Measurements from ENCODE around the gene METTL13. TPM values are rescaled to one million over a fixed set of nuclear protein-coding genes. Genes with fewer than 3 reads are reported as not detected.

METTL13 gene
- total RNA-seq, 1 donor from 2014 or later, result 43.7 TPM

DNA sequence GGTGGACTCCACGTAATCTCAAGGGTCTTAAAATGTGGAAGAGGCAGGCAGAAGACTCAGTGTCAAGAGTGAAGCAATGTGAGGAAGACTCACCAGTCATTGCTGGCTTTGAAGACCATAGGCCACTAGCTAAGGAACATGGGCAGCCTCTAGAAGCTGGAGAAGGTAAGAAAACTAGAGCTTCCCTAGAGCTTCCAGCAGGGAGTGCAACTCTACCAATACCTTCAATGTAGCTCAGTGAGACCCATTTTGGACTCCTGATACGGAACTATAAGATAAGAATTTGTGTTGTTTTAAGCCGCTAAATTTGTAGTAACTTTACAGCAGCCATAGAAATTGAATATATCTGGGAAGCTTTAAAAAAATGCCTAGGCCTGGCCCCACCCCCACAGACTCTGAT, 18.9 kb downstream of the METTL13 start:
- intact Hi-C loops (cut with micrococcal nuclease), result loop anchor here (5.0 kb wide), 1 partner anchor 42 kb away; the partner anchor contains the start of gene DNM3

DNA sequence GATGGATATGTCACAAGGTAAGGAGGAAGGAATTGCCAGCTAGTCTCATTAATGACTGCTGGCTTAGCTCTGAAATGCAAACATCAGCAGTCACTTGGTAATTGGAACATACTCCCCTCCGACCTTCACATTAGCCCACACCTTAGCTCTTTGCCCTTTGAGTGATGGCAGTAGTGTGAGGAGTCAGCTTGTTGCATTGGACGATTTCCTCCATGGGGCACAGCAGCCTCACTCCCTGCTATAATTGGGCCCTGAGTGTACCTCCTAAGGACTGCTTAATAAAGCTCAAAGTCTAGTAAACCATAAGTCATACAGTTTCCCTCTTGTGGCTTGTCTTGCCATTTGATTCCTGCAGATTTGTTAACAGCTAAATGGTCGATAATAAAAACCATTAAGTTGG, 19.4 kb downstream of the METTL13 start:
- intact Hi-C loops (cut with micrococcal nuclease), result loop anchor here (1.0 to 5.0 kb wide), 2 partner anchors 41 to 184 kb away; partner anchors contain the start of gene DNM3

DNA sequence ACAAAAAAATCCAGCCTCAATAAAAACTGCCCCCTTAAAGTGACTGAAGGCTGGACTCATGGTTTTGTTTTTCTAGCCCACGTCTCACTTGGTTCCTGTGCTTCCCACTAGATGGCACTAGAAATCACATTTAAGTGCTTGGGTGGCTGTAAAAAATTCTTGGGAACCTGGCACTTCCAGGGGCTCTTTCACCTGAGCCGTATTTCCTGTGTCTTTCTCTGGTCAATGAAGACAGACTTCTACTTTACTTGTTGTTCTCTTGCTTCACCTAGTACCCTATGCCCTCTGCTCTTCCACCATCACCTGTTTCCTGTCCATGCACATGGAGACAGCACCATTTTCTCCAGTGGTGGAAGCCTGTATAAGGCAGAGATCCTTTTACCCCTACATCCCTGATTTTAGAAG, 20.0 kb downstream of the METTL13 start:
- intact Hi-C loops (cut with micrococcal nuclease), result loop anchor here (1.0 to 5.0 kb wide), 2 partner anchors 41 to 184 kb away; partner anchors contain the start of gene DNM3

DNA sequence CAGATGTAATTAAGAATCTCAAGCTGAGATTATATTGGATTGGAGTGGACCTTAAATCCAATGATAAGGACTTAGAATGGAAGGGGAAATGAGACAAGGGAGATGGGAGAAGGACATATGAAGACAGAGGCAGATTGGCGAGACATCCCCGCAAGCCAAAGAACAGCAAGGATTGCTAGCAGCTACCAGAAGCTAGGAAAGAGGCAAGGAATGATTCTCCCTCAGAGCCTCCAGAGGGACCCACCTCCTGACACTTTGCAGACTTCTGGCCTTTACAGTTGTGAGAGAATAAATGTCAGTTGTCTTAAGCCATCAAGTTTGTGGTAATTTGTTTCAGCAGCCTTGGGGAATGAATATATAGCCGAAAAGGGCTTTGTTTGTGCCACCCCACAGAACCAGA, 20.7 kb downstream of the METTL13 start:
- intact Hi-C loops (cut with micrococcal nuclease), result loop anchor here (5.0 kb wide), 1 partner anchor 40 kb away; the partner anchor contains the start of gene DNM3

DNA sequence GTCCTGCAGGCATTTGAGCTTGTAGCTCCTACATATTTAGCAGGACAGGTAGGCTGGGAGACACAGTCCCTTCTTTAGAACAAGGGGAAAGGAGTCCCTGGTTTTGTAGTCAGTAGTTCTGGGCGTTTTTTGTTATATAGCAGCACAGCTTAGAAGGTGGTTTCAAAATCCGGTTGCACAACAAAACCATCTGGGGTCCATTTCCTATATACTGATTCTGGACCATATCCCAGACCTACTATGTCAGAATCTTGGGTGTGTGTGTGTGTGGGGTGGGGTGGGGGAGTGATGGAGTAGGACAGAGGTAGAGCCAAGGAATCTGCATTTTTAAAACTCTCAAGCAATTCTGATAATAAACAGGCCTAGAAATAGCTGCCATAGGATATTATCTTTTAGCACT, 21.6 kb downstream of the METTL13 start:
- intact Hi-C loops (cut with micrococcal nuclease), result loop anchor here (5.0 kb wide), 1 partner anchor 39 kb away; the partner anchor contains the start of gene DNM3

DNA sequence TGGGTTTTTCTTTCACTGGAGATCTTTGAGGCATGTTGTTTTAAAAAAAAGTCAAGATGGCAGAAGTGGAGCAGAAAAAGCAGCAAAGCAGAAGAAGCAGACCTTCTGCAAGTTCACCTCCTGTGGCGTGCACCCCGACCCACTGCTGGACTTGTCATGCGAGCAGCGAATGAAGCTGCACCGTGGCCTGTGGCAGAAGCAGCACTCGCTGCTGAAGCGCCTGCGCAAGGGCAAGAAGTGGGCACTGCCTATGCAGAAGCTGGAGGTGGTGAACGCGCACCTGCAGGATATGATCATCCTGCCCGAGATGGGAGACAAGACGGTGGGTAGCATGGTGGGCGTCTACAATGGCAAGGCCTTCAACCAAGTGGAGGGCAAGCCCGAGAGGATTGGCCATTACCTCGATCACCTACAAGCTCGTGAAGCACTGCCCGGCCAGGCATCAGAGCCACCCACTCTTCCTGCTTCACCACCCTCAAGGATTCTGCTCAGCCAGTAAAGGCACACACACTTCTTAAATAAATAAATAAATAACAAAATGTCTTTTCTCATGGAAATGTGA, 22.1 kb downstream of the METTL13 start:
- intact Hi-C loops (cut with micrococcal nuclease), result loop anchor here (5.0 kb wide), 1 partner anchor 39 kb away; the partner anchor contains the start of gene DNM3

DNA sequence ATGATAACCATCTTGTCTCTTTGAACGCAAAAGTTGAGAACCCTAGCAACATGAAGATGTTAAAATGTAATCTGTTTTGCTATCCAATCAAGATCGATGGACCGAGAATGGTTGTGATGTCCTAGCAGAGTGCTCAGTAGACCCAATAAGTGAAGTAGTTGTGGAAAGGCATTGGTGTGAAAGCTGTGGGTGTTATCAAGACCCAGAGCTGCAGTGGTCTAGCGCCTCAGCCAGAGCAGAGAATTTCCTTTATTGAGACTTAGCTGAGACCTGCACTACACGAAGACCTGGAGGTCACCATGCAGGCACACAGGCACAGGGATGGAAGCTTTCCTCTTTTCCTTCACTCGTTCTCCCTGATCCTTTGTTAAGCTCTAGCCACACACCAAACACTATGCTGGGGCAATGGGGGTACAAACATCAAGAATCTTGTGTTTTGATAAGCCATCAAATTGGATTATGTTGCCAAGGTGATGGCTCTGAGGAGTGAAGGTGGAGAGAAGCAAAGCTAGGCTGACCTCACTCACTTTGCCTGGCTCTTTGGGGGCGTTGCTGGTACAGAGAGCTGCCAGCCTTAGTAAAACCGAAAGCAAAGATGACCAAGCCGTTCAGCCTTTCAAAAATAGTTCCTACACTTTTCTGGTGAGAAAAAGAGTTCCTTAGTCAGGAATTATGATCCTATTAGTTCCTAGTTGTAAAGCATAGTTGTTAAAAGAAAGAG, 24.1 kb downstream of the METTL13 start:
- intact Hi-C loops (cut with micrococcal nuclease), result no loop called here

DNA sequence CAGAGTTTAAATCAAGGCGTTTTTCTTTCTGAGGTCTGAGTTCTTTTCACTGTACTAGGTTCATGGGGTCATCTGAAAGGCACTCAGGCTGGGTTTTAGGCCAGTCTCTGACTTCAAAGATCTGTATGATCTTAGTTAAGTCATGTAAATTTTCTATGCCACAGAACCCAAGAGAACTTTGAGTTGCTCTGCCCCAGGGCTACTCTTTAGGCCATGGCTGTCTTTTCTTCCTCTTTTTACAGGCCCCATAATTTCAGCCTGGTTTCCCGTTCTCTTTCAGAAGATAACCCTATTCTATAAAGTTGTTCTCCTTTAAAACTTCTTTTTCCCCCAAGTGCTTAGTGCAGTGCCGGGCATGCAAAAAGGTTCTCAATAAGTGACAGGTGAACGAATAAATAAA, 26.1 kb downstream of the METTL13 start:
- intact Hi-C loops (cut with micrococcal nuclease), result no loop called here

DNA sequence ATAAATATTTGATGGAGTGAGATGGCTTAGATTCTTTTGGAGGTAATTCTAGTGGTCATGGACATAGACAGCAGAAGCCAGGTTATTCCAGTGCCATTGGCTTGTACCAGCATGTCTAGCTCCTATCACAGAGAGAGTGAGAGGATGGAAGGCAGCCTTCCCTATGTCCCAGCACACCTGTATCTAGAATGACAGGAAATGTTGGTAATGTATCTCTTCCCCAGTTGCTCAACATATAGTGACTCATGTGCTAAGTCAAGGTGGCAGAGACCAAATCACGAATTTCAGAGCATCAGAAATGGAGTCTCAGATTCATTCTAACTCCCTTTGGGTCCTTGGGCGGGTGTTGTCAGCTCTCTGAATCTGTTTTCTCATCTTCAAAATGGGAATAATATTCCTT, 28.4 kb downstream of the METTL13 start:
- intact Hi-C loops (cut with micrococcal nuclease), result no loop called here

DNA sequence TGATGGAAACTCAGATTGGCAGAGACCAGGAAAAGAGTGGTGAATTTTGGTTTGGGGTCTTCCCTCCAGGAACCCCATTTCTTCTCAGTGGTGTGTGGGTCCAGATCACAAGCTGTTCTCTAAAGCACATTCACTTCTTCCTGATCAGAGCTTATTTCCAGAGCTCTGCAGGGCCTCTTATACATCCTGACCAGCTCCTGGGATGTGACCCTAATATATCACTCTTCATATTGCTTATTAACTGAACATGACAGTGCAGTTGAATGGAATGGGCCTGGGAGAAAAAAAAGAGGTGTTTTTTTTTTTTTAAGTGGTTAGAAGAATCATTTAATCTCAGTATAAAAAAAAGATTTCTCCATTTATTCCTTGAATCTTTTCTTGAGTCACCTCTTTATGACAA, 30.2 kb downstream of the METTL13 start:
- intact Hi-C loops (cut with micrococcal nuclease), result no loop called here

DNA sequence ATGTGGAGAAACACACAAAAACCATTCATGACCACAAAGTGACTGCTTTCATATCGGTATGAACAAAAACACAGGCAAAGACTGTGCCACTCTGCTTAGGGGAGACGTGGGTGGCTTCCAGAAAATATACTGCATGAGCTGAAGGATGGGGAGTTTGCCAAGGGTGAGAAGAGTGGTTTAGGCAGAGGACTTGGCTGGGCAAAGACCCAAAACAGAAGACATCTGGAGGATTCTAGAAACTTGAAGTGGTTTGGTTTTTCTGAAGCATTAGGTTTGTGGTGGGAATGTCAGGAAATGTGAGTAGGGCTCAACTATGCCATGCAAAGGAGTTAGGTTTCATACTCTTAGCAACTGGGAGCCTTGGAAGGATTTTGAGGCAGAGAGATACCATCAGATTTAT, 33.2 kb downstream of the METTL13 start:
- intact Hi-C loops (cut with micrococcal nuclease), result no loop called here

DNA sequence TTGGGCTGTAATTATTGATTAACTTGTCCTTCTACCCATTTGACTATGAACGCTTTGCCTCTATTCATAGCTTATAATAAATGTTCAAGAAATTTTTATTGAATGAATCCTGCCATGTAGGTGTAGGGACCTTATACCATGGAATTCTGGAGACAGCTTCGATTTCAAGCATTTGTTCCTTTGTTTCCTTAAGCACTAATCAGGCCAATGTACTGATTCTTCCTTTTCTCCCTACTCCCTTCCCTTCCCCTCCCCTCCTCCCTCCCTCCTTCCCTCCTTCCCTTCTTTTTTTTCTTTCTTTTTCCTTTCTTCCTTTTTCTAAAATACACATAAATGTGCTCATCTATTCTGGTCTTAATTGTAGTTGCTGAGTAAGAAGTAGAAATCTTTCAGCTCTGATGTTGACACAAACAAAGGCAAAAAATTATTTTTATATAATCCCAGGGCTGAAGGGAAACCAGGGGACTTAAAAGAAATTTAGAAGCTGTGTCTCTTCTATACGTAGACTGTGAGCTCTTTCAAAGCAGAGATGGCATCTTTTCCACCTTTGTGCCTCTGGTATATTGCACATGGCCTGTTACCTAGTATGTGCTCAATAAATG, 34.9 kb downstream of the METTL13 start:
- intact Hi-C loops (cut with micrococcal nuclease), result no loop called here

DNA sequence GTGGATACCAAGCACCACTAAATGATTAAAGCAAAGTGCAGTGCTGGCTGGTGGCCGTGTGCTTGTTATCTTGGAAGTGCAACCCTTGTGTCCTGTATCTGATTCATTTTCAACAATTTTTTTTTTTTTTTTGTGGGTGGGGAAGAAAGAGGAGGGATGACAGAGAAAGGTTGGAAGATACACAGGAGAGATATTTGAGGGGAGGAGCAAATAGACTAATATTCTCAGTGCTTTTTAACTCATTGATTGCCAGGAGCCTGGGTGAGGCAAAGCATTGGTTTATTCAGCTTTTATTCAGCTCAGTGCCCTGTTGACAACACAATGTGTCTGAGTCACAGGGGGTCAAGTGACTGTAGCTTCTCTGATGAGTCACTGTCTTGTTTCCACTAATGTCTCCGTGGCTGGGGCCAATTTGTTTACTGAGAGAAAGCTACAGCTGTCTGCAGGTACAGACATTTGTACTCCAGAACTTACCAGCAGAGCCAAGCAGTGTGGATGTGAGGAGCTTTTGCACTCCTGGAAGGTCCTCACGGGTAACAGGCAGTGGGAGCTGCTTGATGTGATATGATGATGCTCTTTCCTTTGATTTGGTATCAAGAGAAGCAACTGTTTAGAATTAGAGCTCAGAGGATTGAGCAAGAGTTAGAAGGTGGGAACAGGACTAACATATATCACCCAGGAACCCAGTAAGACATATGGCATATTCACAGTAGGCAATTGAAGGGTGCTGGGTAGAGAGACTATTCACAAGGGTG, 36.2 kb downstream of the METTL13 start:
- intact Hi-C loops (cut with micrococcal nuclease), result no loop called here

DNA sequence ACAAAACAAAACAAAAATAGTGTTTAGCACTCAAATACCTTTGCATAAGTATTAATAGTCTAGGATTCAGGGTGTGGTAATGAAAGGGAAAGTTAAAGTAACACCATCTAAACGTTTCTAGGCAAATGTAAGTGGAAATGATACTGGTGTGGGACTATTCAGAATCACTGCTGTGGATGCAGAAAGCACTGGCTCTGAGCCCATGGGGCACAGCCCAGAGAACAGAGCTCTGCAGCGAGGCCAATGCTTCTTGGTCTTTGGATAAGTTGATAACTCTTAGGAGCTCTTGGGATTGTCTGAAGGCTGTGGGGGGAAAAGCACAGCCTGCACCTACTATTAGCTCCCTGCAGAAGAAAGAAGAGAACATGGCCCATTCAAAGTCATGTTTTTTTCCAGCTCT, 38.5 kb downstream of the METTL13 start:
- intact Hi-C loops (cut with micrococcal nuclease), result no loop called here

DNA sequence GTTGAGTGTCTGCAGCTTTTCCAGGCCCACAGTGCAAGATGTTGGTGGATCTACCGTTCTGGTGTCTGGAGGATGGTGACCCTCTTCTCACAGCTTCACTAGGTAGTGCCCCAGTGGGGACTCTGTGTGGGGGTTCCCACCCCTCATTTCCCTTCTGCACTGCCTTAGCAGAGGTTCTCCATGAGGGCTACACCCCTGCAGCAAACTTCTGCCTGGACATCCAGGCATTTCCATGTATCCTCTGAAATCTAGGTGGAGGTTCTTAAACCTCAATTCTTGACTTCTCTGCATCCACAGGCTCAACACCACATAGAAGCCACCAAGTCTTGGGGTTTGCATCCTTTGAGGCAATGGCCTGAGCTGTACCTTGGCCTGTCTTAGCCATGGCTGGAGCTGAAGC, 45.5 kb downstream of the METTL13 start:
- intact Hi-C loops (cut with micrococcal nuclease), result no loop called here

DNA sequence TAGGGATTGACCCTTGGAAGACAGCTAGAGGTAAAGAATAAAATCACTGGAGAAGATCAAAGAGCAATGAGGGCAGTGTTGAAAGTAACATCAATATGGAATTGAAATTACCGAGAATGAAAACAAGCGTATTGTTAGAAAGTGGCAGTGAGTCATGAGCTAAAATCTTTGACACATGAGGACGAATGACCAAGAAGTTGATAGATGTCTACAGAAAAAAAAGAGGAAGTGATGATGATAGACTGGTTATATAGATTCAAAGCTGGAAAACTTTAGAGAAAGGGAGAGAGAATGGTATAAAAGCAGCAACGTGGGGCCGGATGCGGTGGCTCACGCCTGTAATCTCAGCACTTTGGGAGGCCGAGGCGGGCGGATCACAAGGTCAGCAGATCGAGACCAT, 47.3 kb downstream of the METTL13 start:
- intact Hi-C loops (cut with micrococcal nuclease), result no loop called here

DNA sequence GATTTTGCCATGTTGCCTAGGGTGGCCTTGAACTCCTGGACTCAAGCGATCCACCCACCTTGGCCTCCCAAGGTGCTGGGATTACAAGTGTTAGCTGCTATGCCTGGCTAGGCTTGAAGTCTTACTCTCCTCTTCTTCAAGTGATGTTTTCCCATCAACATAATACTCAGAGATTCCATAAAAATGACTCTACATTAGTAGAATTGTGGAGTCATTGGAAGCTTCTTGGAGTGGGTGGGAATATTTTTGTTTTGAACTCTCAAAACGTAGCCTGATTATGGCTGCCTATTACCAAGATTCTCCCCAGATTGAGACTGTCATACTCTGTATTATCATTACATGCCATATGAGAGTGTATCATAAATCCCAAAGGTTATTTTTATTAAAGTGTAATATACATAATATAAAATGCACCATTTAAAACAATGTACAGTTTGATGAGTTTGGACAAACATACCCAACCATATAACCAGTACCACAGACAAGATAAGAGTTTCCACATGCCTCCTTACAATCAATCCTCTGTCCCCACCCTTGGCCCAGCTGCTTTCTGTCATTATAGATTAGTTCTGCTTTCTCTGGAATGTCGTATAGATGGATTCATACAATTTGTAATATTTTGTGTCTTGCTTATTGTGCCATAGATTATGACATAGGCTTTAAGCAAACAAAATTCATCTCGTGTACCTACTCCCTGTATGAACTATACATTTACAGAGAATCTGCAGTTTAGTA, 51.8 kb downstream of the METTL13 start:
- intact Hi-C loops (cut with micrococcal nuclease), result no loop called here

DNA sequence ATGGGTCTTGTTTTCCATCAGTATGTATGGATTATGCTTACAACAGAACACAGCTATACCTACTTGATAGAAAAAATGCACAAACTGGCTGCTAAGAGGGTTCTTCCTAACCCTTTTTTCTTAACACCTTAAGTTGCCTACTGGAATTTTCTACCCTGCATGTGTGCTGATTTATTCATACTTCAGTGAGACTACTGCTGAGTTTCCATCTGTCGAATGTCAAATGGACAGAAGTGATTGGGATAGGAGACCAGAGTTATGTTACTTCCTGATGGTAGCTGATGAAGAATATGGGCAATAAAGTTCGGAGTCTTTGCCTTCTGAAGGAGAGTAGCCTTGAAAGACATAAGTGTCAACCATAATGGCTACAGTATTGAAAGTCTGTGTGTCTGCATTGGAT, 53.4 kb downstream of the METTL13 start:
- intact Hi-C loops (cut with micrococcal nuclease), result no loop called here

DNA sequence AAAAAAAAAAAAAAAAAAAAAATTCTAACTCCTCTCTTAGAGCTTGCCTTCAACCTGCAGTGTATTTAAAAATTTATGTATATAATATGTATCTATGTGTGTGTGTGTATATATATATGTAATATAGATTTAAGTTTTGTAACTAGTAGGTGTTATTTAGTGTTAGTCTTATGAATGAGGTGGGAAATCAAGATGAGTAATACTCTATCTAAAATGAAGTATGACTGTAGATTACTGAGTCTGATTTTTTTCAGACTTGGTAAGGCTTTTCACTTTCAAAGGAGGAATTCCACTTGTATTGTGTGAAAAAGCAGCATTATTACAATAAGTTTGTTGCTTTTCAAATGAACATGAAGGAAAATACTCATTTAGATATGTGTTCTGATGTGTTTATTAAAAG, 54.4 kb downstream of the METTL13 start:
- intact Hi-C loops (cut with micrococcal nuclease), result no loop called here

DNA sequence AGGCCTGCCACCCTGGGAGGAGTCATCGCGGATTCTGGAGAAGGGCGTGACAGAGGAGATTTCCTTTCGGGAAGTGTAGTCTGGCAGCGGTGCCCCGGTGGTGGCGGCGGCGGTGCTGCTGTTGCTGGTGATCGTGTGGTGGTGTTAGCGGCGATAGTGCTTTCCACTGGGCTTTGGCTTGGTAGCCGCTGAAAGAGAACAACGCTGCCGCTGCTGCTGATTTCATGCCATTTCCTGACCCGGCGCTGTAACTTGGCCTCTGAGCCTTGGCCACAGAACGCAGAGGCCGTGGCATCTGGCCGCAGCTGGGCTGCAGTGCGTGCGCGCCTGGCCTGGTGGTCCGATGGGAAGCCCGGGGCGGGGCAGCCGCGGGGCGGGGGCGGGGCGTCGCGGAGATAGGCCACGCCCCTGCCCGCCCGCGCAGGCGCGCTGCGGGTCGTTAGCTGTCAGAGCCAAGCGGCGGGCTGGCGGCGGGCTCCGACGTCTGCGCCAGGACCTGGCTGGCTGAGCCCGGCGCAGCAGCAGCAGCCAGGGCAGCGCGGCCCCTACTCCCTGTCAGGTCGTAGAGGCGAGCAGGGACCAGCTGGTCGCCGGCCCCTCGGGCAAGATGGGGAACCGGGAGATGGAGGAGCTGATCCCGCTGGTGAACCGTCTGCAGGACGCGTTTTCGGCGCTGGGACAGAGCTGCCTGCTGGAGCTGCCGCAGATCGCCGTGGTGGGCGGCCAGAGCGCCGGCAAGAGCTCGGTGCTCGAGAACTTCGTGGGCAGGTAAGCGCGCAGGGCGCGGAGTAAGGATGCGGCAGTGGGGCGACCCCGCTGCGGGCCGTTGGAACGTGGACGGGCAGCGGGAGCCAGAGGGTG, 59.8 kb downstream of the METTL13 start, which contains the start of gene DNM3:
DNM3 (plus strand) TSS at position 449 of the 861 bp plus-strand sequence; CDS start at position 608, 159 bp downstream.
- intact Hi-C loops (cut with micrococcal nuclease), result loop anchor here (1.0 to 10.0 kb wide), 5 partner anchors 39 to 691 kb away; partner anchors contain the start of genes METTL13, PRRC2C, SUCO and VAMP4

Data from T-helper 2 cell treated with Interferon-gamma antibody and Interleukin-4, amounts not matched to agents 100 ng/mL and 5 ng/mL, for 36 hours (primary cell).